Retinal pigment epithelial cell (primary cell): ENCODE measurements around the gene RFLNA.

Source experiments
- DNase-seq: peaks from one replicate; pipeline ENCODE4 v3.0.0-alpha.2; 2010; ENCODE audit warnings: low read depth
- H3K4me3 ChIP-seq: 2 replicates; pipeline ENCODE4 v1.5.1; 2011; ENCODE audit warnings: mild to moderate bottlenecking, low read length, control low read depth, moderate library complexity
- CTCF ChIP-seq: conservative IDR thresholded peaks from 2 replicates; pipeline ENCODE4 v1.5.1; 2011; ENCODE audit warnings: low read depth, low read length, control low read depth, inconsistent platforms

Gene RFLNA

GRCh38 chr12:124281309-124281708, 13.6 kb upstream of the RFLNA start:
- H3K4me3 ChIP-seq = no peak overlapping the region
- no peak for TF ChIP-seq CTCF
- DNase-seq = no peak

- DNase-seq = no peak
- TF ChIP-seq CTCF = no peak
- H3K4me3 ChIP-seq = no peak overlapping the region
Measured at GRCh38 chr12:124282287-124282686, 12.6 kb upstream of the RFLNA start.

- no peak overlapping the region for H3K4me3 ChIP-seq
- no peak for DNase-seq
- no peak for TF ChIP-seq CTCF
Measured at GRCh38 chr12:124283326-124283725, 11.6 kb upstream of the RFLNA start.

- no peak for DNase-seq
- H3K4me3 ChIP-seq = no peak overlapping the region
- TF ChIP-seq CTCF = no peak
Measured at GRCh38 chr12:124284368-124284767, 10.5 kb upstream of the RFLNA start.

- peak; percentile 41 for DNase-seq
- TF ChIP-seq CTCF = no peak
- H3K4me3 ChIP-seq = no peak overlapping the region
Measured at GRCh38 chr12:124286414-124286813, 8.5 kb upstream of the RFLNA start.

- no peak for TF ChIP-seq CTCF
- DNase-seq = no peak
- H3K4me3 ChIP-seq = no peak overlapping the region
Measured at GRCh38 chr12:124286971-124287370, 7.9 kb upstream of the RFLNA start.

GRCh38 chr12:124289634-124290600, 5.0 kb upstream of the RFLNA start:
- TF ChIP-seq CTCF = no peak
- no peak for DNase-seq
- no peak overlapping the region for H3K4me3 ChIP-seq
